Brain pericyte (primary cell): ENCODE measurements around the gene GPHB5.
"Not testable (repeated sequence)": the region's sequence is repeated elsewhere in the genome, so short reads cannot be mapped to it uniquely, and the experiment has no call there.

Experiments
- DNase-seq: peaks from one replicate; pipeline ENCODE4 v3.0.0-alpha.2; 2012; ENCODE audit warnings: low read depth, low spot score

Gene GPHB5

GRCh38 chr14:63295231-63295685 lies 23.5 kb downstream of the GPHB5 start:
- peak; percentile 16 for DNase-seq

DNA sequence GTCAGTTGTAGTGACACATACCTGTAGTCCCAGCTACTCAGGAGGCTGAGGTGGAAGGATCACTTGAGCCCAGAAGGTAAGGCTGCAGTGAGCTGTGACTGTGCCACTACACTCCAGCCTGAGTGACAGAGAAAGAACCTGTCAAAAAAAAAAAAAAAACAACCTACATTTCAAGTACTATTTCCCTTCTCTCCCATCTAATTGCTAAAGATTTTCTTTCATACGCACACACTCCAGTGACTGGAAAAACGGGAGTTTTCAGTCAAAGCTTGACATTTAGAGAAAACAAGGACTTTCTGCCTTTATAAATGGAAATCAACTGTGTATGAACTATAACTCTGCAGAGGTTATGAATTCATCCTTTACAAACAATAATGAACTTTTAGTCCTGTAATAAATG lies 25.9 kb downstream of the GPHB5 start:
- no peak for DNase-seq

DNA sequence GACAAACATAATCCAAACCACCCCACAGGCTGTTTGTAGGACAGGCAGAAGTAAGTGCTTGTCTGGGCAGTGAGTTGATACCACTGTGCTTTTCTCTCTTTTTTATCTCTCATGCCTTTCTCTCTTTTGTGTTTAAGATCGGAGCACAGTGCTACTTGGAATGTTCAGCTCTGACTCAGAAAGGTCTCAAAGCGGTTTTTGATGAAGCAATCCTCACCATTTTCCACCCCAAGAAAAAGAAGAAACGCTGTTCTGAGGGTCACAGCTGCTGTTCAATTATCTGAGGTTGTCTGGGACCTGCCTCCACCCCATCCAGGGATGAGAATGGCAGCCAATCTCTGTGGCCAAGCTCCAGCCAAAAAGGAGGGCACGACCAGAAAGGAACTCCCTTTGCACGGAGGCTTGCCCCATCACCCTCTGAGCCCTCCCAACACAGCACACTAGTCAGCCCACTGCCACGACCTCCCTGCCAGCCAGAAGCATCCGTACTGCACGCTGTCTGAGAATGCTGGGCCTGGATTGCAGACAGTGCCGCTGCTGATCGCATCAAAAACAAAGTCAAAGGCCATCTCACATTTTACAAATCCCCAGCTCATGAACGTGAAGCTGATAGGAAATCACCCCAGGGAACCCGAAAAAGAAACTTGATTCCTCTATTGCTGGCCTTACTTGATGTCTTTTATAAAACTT lies 27.8 kb downstream of the GPHB5 start:
- DNase-seq, result no peak

GRCh38 chr14:63288853-63289252 lies 29.9 kb downstream of the GPHB5 start:
- DNase-seq, result no peak

DNA sequence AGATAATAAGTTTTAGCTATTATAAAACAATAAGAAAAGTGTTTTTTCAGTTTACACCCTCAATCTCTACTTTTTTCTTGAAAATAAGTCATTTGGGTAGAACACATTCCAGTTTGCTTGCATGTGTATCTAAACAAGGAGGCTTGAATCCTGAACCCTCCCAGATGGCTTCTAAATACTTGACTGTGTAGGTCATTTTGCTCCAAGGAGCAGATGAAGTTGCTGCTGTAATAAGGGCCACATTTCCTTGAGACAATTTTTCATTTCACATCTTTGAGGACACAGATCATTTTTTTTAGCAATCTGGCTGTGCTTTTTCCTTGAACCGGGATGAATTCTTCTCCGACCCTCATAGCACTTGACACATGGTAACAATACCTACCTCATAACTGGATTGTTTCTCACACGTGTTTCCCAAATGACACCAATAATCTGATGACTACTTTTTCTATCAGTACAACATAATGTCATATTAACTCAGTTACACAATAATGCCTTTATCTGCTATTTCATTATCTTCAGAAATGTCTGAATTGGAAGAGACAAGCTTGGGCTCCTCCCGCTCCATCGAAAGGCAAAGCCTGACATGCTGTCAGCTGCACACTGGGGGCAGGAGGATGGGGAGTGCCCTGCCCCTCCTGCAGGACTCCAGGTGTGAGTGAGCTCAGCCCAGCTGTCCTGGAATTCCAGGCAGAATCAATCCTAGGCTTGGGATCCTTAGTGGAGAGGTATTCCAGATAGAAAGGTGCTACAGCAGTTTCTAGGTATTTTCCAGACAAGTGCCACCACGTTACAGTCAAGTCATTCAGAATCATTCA lies 30.9 kb downstream of the GPHB5 start:
- no peak for DNase-seq

- no peak for DNase-seq
Observed at GRCh38 chr14:63286071-63286470, 32.7 kb downstream of the GPHB5 start.

- no peak for DNase-seq
Observed at GRCh38 chr14:63283884-63284248, 34.9 kb downstream of the GPHB5 start.

DNA sequence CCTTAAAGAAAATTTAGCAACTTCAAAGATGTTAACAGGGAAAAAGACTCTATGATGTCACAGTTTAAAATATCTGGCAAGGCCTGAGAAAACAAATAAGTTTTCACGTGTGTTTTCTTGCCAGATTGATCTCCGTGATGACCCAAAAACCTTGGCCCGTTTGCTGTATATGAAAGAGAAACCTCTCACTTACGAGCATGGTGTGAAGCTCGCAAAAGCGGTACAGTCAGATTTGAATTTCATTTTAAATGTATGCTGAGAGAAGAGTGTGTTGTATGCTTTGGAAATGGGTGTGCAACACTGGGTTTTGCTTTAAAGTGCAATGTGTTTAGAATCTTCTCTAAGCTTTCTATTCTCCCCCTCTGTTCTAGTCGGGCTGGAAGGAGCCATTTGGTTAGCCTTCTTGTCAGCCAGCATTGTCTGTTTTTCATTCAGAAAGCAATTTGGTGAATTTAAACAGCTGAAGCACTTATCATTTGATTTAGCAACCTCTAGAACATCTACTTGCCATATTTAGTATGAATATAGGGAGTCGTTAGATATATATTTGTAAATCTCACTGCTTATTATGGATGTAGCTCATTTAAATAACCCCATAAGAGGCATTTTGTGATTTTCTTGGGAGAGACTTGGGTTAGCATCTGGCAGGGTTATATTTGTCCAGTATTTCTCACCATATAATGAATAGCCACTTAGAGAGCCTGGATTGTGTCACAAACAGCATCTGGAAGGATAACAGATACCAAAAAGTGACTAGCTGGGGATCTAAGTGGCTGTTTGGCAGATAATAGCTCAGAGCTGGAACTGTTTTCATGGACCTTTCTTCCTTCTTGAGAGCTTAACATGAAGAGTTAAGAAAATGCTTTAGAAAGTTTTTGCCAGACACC lies 35.5 kb downstream of the GPHB5 start:
- DNase-seq, result no peak

- DNase-seq, result not testable (repeated sequence)
Observed at GRCh38 chr14:63279933-63280332, 38.8 kb downstream of the GPHB5 start.

DNA sequence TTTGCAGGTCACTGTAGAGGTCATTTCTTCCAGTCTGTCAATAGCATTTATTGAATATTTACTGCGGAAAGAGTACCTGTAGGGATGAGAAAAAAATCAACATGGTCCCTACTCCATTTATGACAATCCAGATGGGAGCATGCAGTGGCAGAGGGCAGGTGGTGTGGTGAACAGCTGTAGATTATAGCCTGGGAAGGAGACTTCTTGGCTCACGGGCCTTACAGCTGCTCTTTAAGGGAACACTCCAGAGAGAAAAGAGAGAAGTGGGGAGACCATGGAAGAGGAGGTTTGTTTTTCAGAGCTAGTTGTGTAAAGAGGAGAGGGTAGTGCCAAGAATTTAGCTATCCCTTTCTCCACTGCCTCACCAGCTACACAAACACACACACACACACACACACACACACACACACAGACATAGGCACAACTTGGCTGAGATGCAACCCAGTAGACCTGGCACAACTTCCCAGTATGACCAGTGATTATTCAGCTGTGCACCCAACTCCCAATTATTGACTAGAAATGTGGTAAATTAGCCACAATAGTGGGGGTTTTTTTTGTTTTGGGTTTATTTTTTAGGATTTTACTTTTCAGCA lies 41.0 kb downstream of the GPHB5 start:
- no peak for DNase-seq

DNA sequence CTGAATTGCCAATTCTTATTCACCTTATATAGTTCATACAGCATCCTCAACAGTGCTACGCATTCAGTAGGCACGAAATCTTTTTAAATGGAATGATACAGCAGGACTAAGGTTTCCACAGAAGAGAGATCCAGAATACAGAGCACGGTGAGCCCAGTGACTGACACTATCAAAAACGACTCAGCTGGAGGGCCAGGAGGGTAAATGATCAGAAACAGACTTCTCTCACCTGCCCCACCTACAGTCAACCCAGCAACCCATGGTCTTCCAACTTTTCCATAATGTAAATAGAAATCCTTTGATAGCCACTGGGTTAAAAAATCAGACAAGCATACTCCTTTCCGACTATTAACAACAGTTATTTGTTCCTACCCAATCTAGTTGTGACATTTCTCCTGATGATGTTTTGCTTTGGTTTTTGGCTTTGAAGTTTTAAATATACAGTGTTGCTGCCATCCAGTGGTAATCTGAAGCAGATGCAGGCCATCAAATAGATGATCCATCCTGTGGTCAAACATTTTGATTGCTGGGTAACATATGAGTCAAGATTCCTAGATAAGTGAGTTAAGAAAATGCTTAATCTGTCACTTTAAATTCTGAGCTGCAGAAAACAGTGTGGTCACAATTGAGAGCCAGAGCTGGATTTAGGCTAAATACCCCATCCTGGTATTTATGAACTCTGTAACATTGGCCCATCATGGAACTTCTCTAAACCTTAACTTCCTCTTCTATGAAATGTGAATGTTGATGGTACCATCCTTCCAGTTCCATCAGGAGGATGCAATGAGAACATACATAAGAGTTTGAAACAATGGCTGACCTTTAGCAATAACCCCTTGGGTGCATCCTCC lies 42.0 kb downstream of the GPHB5 start:
- DNase-seq, result no peak

DNA sequence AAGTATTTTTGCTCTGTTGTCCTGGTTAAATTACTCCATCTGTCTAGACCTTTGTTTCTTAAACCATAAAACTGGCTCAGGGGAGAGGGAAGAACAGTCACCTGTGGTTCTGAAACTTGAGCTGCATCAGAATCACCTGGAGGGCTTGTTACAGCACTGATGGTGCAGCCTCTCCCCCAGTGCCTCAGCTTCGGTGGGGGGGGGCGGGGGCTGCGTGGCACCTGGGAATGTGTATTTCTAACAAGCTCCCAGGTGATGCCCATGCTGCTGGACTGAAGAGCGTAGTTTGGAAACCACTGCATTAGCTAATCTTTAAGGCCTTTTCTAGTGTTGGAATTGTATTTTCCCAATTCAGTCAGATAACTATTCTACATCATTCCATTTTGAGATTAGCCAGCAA lies 42.7 kb downstream of the GPHB5 start:
- no peak for DNase-seq

GRCh38 chr14:63275611-63276010 lies 43.1 kb downstream of the GPHB5 start:
- no peak for DNase-seq

- DNase-seq, result no peak
Observed at GRCh38 chr14:63273717-63274655, 44.7 kb downstream of the GPHB5 start.

GRCh38 chr14:63273129-63273528 lies 45.6 kb downstream of the GPHB5 start:
- DNase-seq, result no peak

- no peak for DNase-seq
Observed at GRCh38 chr14:63269561-63270225, 49.0 kb downstream of the GPHB5 start.

DNA sequence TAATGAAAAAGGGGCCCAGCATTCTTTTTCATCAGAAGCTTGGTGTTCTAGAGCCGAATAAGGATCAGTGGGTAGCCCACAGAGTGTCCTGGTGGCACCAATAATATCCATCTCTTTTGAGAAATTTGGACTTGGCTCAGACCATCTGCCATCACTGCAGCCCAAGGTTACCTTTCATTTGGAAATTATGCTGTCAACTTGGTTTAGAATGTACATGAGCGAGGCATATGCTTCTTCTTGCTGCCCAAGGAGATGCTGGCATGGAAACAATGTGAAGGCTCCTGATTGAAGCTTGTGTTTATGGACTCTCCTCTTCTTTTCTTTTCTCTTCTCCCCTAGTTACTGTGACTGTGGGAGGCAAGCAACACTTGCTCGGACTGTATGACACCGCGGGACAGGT lies 50.0 kb downstream of the GPHB5 start:
- DNase-seq, result no peak

GRCh38 chr14:63267171-63267570 lies 51.6 kb downstream of the GPHB5 start:
- DNase-seq, result no peak

GRCh38 chr14:63266106-63266505 lies 52.6 kb downstream of the GPHB5 start:
- no peak for DNase-seq
